Epidermal melanocyte (primary cell): Measurements from ENCODE around the gene RASL10A.

Experiments
- DNase-seq: peaks from one replicate; pipeline ENCODE4 v3.0.0; 2011; ENCODE audit warnings: low spot score; ENCODE audit not compliant: insufficient read length

Gene RASL10A

DNA sequence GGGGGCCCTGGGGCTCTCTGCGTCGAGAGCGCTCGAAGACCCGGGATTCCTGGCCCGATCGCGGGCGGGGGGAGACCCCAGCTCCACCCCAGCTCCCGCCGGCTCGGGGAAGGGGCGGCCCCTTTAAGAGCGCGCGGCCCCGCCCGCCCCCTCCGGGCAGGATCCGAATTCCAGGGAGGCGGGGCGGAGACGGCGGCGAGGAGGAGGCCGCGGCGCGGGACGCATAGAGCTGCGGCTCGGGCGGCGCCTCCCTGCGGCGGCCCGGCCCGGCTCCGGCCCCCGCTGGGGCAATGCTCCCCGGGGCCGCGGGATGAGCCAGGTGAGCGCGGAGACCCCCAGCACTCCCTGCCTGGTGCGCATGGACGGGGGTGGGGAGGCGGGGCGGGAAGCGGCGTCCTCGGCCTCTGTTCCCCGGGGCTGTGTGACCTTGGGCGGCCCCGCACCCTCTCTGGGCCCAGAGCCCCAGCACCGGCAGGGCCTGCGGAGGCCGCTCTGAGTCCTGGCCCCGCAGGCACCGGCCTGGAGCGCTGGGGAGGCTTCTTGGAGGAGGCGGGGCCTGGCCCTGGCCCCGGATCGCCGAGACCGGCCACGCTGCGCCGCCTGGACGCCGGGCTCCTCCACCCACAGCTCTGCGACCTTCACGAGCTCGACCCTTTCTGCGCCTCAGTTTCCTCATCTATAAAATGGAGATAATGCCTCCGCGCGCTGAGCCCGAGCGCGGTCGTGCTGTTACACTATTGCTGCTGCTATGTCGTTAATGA is 8.5 kb downstream of the RASL10A start:
- DNase-seq, result peak; percentile 80

GRCh38 chr22:29306175-29306834 is 9.2 kb downstream of the RASL10A start, which contains the start of gene GAS2L1:
Gene GAS2L1 (plus strand): TSS chr22:29306650. CDS start chr22:29308106, 1,456 bp downstream.
- DNase-seq, result peak; percentile 97

- no peak for DNase-seq
These were observed 9.7 kb downstream of the RASL10A start for GRCh38 chr22:29305836-29306174.

DNA sequence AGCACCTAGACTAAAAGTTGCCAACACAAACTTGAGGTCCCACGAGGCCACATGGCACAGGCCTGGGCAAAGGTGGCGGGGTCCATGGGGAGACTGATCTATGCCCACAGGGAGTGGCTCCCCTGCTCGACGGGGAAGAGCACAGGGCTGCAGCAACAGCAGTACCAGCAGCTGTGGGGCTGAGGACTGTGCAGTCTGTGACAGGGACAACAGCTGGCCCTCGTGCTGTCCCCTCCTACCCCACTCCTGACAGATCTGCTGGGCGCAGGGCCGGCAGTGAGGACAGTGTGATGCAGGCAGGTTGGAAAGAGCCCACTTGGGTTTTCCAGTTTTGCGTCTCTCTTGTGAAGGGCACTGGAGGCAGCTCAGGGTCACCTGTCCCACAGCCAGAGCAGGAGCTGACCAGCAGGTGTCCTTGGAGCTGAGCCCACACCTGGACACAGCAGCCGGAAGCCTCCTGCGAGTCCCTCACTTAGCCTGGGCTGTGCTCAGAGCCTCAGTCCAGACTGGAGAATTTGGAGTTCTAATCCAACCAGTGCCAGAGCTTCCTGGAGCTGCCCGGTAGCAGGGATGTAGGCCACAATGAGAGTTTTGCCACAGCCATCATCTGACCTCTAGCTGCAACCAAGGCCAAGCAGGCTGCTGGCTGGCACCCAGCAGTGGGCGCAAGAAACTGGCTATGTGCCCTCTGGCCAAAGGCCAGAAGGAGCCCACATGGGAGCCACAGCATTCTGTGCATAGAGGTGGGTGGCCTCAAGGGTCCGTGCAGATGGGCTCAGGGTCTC is 12.6 kb downstream of the RASL10A start:
- no peak for DNase-seq

DNA sequence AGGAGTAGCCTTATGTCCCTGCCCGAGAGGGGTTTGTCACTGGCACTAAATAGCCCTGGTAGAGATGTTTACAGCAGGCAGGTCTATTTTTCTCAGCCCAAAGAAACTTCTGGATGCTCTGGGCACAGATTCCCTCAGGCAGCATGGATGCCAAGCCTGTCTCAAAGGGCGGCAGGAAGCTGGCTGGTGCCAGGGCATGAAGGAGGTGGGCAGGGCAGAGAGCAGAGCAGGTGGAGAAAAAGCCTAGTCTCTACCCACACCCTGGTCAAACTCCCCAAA is 13.2 kb downstream of the RASL10A start:
- DNase-seq, result no peak

DNA sequence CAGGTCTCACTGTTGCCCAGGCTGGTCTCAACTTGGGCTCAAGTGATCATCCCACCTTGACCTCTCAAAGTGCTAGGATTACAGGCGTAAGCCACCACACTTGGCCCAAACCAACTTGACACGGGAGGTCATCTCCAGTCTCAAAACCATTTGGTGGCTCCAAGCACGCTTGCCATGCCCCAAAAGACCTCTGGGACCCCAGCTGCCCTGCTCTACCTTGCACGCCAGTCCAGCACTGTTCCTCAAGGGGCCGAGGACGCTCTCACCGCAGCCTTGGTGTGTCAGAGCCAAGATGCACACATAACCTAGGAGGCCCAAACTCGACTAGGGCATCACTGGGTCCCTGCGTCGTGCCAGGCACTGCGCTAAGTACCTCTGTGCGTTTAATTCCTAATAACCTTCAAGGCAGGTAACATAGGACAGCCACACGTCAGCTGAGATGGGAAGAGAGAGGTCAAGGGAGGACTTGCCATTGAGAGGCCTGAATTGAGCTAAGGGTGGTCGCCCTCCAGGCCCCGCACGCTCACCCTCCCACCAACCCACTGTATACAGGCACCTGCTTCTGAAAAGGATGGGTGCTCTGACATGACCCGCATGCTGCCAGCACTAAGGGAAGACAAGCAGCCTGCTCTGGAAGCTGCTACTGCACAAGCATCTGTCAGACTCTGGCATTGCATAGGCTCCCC is 13.6 kb downstream of the RASL10A start:
- DNase-seq, result no peak

DNA sequence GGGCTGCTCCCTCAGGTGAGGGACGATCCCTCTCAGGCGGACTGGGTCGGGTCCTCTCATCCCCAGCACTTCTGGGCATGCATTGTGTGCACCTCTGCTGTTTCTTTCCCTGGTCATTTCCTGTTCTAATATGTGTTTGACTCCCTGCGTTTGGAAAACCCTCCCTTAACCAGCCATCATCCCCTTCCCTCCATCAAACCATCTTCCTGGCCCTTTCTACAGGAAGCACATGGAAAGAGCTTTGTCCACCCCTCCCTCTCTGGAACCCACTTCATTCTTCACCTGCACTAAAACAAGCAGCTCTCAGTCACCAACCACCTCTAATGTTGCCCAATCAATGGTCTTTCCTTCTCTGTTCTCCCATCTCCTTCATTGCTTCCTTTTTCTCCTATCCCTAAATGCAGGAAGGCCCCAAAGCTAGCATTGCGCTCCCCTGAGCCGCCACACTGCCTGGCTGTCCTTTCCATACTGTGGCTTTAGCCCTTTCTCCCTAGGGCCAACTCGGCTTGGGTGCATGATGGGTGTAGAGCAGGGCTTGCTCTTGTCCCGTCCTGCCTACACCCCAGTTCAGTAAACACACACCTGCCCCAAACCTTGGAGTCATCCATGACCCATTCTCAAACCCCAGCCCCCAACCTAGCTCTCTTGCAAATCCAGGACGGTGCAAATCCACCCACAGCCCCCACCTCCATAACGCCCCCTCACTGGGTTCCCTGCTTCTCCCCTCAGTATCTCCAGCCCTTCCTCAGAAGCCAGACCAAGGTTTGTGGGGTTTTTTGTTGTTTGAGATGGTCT is 14.5 kb downstream of the RASL10A start:
- DNase-seq, result no peak

- no peak for DNase-seq
These were observed 15.1 kb downstream of the RASL10A start for GRCh38 chr22:29300467-29300806.

GRCh38 chr22:29299136-29299900 is 16.2 kb downstream of the RASL10A start:
- DNase-seq, result no peak

GRCh38 chr22:29298641-29299040 is 16.9 kb downstream of the RASL10A start:
- no peak for DNase-seq

DNA sequence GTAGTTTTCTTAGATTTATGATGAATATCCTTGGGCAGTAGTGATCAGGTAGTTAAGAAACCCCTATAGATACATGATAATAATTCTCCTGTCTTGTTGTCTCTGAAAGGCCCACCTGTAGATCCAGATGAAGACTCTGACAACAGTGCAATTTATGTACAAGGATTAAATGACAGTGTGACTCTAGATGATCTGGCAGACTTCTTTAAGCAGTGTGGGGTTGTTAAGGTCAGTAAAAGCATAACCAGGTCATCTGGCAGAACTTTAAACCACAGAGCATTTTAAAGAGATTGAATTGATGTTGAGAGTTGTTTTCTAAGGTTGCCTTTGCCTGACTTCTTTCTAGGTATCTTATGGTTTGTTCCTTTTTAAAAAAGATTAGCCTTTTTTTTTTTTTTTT is 23.1 kb downstream of the RASL10A start:
- no peak for DNase-seq

DNA sequence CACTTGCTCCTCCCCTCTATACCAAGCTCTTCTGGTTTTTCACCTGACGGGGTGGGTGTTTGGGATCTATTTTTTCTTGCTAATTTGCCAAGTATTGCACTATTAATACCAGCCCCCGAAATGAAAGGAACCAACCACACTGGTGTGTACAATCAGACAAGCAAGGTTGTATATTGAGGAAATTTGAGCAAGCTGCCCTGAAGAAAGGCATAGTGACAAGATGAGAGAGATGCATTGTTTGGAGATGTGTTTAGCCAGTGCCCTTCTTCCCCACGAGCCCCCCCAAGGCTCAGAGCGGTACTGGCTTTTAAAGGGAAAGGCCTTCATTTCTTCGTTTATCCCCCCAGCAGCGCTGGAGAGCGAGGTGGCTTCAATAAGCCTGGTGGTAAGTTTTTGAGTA is 24.3 kb downstream of the RASL10A start:
- DNase-seq, result no peak

GRCh38 chr22:29290061-29290460 is 25.4 kb downstream of the RASL10A start:
- DNase-seq, result no peak

GRCh38 chr22:29288837-29289236 is 26.7 kb downstream of the RASL10A start:
- DNase-seq, result no peak

DNA sequence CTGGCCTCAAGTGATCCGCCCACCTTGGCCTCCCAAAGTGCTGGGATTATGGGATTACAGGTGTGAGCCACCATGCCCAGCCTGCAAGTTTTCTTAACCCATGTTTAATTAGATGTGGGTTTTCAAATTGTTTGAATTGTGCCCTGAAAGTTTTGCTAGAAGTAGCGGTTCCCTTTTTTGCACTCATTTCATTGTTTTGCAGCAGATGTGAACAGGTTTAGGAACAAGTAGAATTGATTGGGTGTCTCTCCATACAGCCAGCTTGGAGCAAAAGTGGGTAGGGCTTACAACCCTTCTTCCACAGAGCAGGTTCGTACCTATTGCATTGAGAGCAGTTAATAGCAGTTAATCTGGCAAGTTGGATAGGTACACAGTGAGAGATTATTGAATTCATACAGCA is 31.3 kb downstream of the RASL10A start:
- no peak for DNase-seq

DNA sequence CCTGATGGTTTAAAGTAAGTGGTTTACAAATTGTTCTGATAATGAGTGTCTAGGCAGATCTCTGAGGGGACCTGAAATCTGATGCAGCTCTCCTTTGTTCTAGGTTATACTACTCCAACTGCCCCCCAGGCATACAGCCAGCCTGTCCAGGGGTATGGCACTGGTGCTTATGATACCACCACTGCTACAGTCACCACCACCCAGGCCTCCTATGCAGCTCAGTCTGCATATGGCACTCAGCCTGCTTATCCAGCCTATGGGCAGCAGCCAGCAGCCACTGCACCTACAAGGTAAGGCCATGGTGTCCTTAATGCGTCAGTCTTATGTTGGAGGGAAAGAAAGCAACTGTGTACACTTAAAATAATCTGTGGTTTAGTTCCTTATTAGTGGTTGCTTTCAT is 37.6 kb downstream of the RASL10A start:
- DNase-seq, result no peak

- DNase-seq, result peak; percentile 37
These were observed 39.5 kb downstream of the RASL10A start for GRCh38 chr22:29275819-29276565.

DNA sequence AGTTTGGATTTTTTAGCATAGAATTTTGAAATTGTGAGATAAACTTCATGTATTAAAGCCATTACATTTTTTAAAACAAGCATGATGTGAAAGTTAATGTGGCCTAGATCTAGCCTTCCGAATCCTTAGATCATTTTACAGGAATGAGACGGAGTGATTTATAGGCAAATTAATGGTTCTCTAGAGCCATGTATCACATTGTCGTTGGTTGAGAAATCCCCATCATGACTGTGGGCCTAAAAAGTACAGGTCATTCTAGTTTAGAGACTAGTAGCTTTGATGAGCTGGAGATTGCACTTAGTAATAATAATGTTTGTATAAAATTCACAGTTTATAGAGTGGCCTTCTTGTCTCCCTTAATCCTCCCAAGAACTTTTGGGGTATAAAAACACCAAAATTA is 40.3 kb downstream of the RASL10A start:
- no peak for DNase-seq

DNA sequence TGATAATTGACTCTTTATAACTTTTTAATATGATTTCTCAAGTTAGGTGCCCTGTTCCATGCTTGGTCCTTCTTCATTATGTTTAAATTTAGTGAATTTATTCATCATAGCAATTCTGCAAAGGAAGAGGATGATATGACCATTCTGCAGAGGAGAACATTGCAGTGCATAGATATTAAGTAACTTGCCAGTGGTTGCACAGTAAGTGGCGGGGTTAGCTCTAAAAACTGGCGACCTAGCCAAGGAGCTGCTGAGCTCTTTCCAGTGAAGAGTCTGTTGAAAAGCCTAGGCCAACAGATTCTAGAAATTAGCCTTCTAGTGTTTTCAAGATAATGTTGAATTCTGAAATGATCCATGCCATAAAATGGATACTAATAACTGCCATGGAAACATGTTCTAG is 42.9 kb downstream of the RASL10A start:
- DNase-seq, result no peak
